Trophoblast cell (in vitro differentiated cells and primary cell): Measurements from ENCODE around the gene NRAS.

ENCODE experiments used
- DNase-seq, 2 donors: peaks; one replicate each; pipeline ENCODE4 v3.0.0-alpha.2; 2016
- H2AFZ ChIP-seq: 2 replicates; pipeline ENCODE4 v1.6.1; 2013; ENCODE audit warnings: low read length, moderate library complexity, mild to moderate bottlenecking; ENCODE audit not compliant: insufficient read depth, poor library complexity
- H2AK5ac ChIP-seq: 2 replicates; pipeline ENCODE4 v1.6.1; 2013; ENCODE audit warnings: mild to moderate bottlenecking, low read length
- H2BK120ac ChIP-seq: 2 replicates; pipeline ENCODE4 v1.6.1; 2013; ENCODE audit warnings: low read length, mild to moderate bottlenecking, moderate library complexity; ENCODE audit not compliant: insufficient read depth, poor library complexity
- H2BK12ac ChIP-seq: 2 replicates; pipeline ENCODE4 v1.6.1; 2013; ENCODE audit warnings: mild to moderate bottlenecking, low read length, moderate library complexity
- H2BK5ac ChIP-seq: 2 replicates; pipeline ENCODE4 v1.6.1; 2013; ENCODE audit warnings: low read length, low read depth, moderate library complexity, mild to moderate bottlenecking; ENCODE audit not compliant: poor library complexity
- H3K14ac ChIP-seq: 2 replicates; pipeline ENCODE4 v1.6.1; 2013; ENCODE audit warnings: mild to moderate bottlenecking, low read length
- H3K18ac ChIP-seq: 2 replicates; pipeline ENCODE4 v1.6.1; 2013; ENCODE audit warnings: mild to moderate bottlenecking, low read length
- H3K23ac ChIP-seq: 2 replicates; pipeline ENCODE4 v1.6.1; 2013; ENCODE audit warnings: low read length
- H3K27ac ChIP-seq: 2 replicates; pipeline ENCODE4 v1.5.1; 2013; ENCODE audit warnings: low read depth, mild to moderate bottlenecking, inconsistent platforms, low read length, moderate library complexity
- H3K27me3 ChIP-seq: 2 replicates; pipeline ENCODE4 v1.6.1; 2013; ENCODE audit warnings: inconsistent platforms, mild to moderate bottlenecking, low read length, moderate library complexity; ENCODE audit not compliant: insufficient read depth
- H3K36me3 ChIP-seq, 2 experiments: 1 replicate in 1 of 2; 2 replicates in 1 of 2; pipeline ENCODE4 v1.6.1; 2013; ENCODE audit warnings: low read length in 2 of 2, mild to moderate bottlenecking in 2 of 2, moderate library complexity in 1 of 2; ENCODE audit not compliant: insufficient read depth in 2 of 2, control insufficient read depth in 1 of 2
- H3K4ac ChIP-seq: 2 replicates; pipeline ENCODE4 v1.6.1; 2013; ENCODE audit warnings: low read depth, mild to moderate bottlenecking, low read length, moderate library complexity
- H3K4me1 ChIP-seq, 2 experiments: 1 replicate in 1 of 2; 2 replicates in 1 of 2; pipeline ENCODE4 v1.6.1; 2013; ENCODE audit warnings: low read length in 2 of 2, mild to moderate bottlenecking in 2 of 2, moderate library complexity in 1 of 2; ENCODE audit not compliant: insufficient read depth in 2 of 2, control insufficient read depth in 1 of 2
- H3K4me2 ChIP-seq: 2 replicates; pipeline ENCODE4 v1.6.1; 2013; ENCODE audit warnings: inconsistent platforms, mild to moderate bottlenecking, low read length, moderate library complexity
- H3K4me3 ChIP-seq: 2 replicates; pipeline ENCODE4 v1.5.1; 2013; ENCODE audit warnings: mild to moderate bottlenecking, low read depth, low read length, inconsistent platforms
- H3K79me1 ChIP-seq: one replicate; pipeline ENCODE4 v1.6.1; 2013; ENCODE audit warnings: low read length
- H3K79me2 ChIP-seq: 2 replicates; pipeline ENCODE4 v1.6.1; 2013; ENCODE audit warnings: low read length, mild to moderate bottlenecking; ENCODE audit not compliant: control insufficient read depth, insufficient read depth, poor library complexity
- H3K9ac ChIP-seq: 2 replicates; pipeline ENCODE4 v1.6.1; 2013; ENCODE audit warnings: mild to moderate bottlenecking, low read length
- H3K9me3 ChIP-seq: 2 replicates; pipeline ENCODE4 v1.6.1; 2013; ENCODE audit warnings: low read depth, mild to moderate bottlenecking, control low read depth, inconsistent platforms, low read length; ENCODE audit not compliant: insufficient read depth
- H4K12ac ChIP-seq: 2 replicates; pipeline ENCODE4 v1.6.1; 2013; ENCODE audit warnings: low read depth, mild to moderate bottlenecking, low read length, moderate library complexity
- H4K8ac ChIP-seq: 2 replicates; pipeline ENCODE4 v1.6.1; 2013; ENCODE audit warnings: low read depth, mild to moderate bottlenecking, low read length, moderate library complexity
- H4K91ac ChIP-seq: one replicate; pipeline ENCODE4 v1.6.1; 2013; ENCODE audit warnings: low read depth, mild to moderate bottlenecking, low read length, moderate library complexity
- whole genome bisulfite sequencing: extraction: QIAGEN DNeasy Blood & Tissue Kit; methylation state at CpG from one replicate; pipeline ENCODE4 v1.1.7; 2013; ENCODE audit warnings: missing lambda C conversion rate; ENCODE audit not compliant: insufficient read length, insufficient coverage; ENCODE audit errors: extremely low coverage; 5-methylcytosine and 5-hydroxymethylcytosine counted together

NRAS gene

GRCh38 chr1:114692947-114693346, 23.6 kb downstream of the NRAS start:
- H4K12ac ChIP-seq, result no peak overlapping the region
- H3K4me2 ChIP-seq, result no peak overlapping the region
- H3K4ac ChIP-seq, result no peak overlapping the region
- H3K27ac ChIP-seq, result no peak overlapping the region
- H3K23ac ChIP-seq, result no peak overlapping the region
- no peaks in the 10 kb centered on the region for H3K27me3 ChIP-seq
- H2BK120ac ChIP-seq, result no peak overlapping the region
- H2BK12ac ChIP-seq, result no peak overlapping the region
- no peaks in the 10 kb centered on the region for H3K9me3 ChIP-seq
- no peak for DNase-seq
- H3K4me3 ChIP-seq, result no peak overlapping the region
- H4K8ac ChIP-seq, result no peak overlapping the region
- H3K79me1 ChIP-seq, result no peaks in the 10 kb centered on the region
- H2AFZ ChIP-seq, result no peak overlapping the region
- no peak overlapping the region for H2BK5ac ChIP-seq
- no peak overlapping the region for H3K9ac ChIP-seq
- H3K36me3 ChIP-seq, result no peaks in the 10 kb centered on the region
- H3K79me2 ChIP-seq, result no peaks in the 10 kb centered on the region
- no peak overlapping the region for H3K14ac ChIP-seq
- no peak overlapping the region for H4K91ac ChIP-seq
- no peak overlapping the region for H3K18ac ChIP-seq
- H3K4me1 ChIP-seq, result no peaks in the 10 kb centered on the region
- no CpG with 5 or more reads among the region's 3 CpGs for WGBS
- H2AK5ac ChIP-seq, result no peak overlapping the region

GRCh38 chr1:114691061-114691460, 25.5 kb downstream of the NRAS start:
- Histone ChIP-seq H3K36me3 (no peaks in the 10 kb centered on the region), H3K79me2 (no peaks in the 10 kb centered on the region), H3K27me3 (no peaks in the 10 kb centered on the region), H2BK12ac (no peak overlapping the region), H3K4me3 (no peak overlapping the region), H3K18ac (no peak overlapping the region), H4K12ac (no peak overlapping the region), H3K9ac (no peak overlapping the region), H4K8ac (no peak overlapping the region), H3K79me1 (no peaks in the 10 kb centered on the region), H3K4me2 (no peak overlapping the region), H4K91ac (no peak overlapping the region), H3K14ac (no peak overlapping the region), H2AFZ (no peak overlapping the region), H3K9me3 (no peaks in the 10 kb centered on the region), H3K27ac (no peak overlapping the region), H2BK5ac (no peak overlapping the region), H2AK5ac (no peak overlapping the region), H3K4ac (no peak overlapping the region), H3K23ac (no peak overlapping the region), H3K4me1 (no peaks in the 10 kb centered on the region), H2BK120ac (no peak overlapping the region)
- DNase-seq, result no peak
- no CpG with 5 or more reads among the region's 2 CpGs for WGBS

GRCh38 chr1:114690148-114690547, 26.4 kb downstream of the NRAS start:
- no peaks in the 10 kb centered on the region for H3K79me1 ChIP-seq
- no peak overlapping the region for H3K4me3 ChIP-seq
- no peak overlapping the region for H3K4me2 ChIP-seq
- H2BK12ac ChIP-seq, result no peak overlapping the region
- no peak for DNase-seq
- no peak overlapping the region for H3K23ac ChIP-seq
- no peaks in the 10 kb centered on the region for H3K27me3 ChIP-seq
- no peak overlapping the region for H3K9ac ChIP-seq
- no peak overlapping the region for H3K14ac ChIP-seq
- H2AFZ ChIP-seq, result no peak overlapping the region
- H2AK5ac ChIP-seq, result no peak overlapping the region
- H3K9me3 ChIP-seq, result no peaks in the 10 kb centered on the region
- no peak overlapping the region for H2BK120ac ChIP-seq
- no peak overlapping the region for H2BK5ac ChIP-seq
- H3K27ac ChIP-seq, result no peak overlapping the region
- H3K4me1 ChIP-seq, result no peaks in the 10 kb centered on the region
- H4K91ac ChIP-seq, result no peak overlapping the region
- no peaks in the 10 kb centered on the region for H3K36me3 ChIP-seq
- WGBS, result no CpG with 5 or more reads among the region's 1 CpG
- H3K4ac ChIP-seq, result no peak overlapping the region
- no peaks in the 10 kb centered on the region for H3K79me2 ChIP-seq
- H3K18ac ChIP-seq, result no peak overlapping the region
- H4K12ac ChIP-seq, result no peak overlapping the region
- no peak overlapping the region for H4K8ac ChIP-seq

GRCh38 chr1:114688526-114688925, 28.0 kb downstream of the NRAS start:
- H3K36me3 ChIP-seq, result no peaks in the 10 kb centered on the region
- no peak overlapping the region for H2AFZ ChIP-seq
- H3K27me3 ChIP-seq, result no peaks in the 10 kb centered on the region
- H2BK12ac ChIP-seq, result no peak overlapping the region
- H4K12ac ChIP-seq, result no peak overlapping the region
- H3K79me2 ChIP-seq, result no peaks in the 10 kb centered on the region
- H2BK120ac ChIP-seq, result no peak overlapping the region
- no peak for DNase-seq
- no peak overlapping the region for H3K23ac ChIP-seq
- WGBS, result no CpG with 5 or more reads among the region's 4 CpGs
- no peaks in the 10 kb centered on the region for H3K9me3 ChIP-seq
- H3K27ac ChIP-seq, result no peak overlapping the region
- H4K91ac ChIP-seq, result no peak overlapping the region
- H3K4me3 ChIP-seq, result no peak overlapping the region
- no peak overlapping the region for H4K8ac ChIP-seq
- H3K14ac ChIP-seq, result no peak overlapping the region
- no peaks in the 10 kb centered on the region for H3K4me1 ChIP-seq
- no peak overlapping the region for H3K4ac ChIP-seq
- no peak overlapping the region for H3K9ac ChIP-seq
- H3K18ac ChIP-seq, result no peak overlapping the region
- H3K4me2 ChIP-seq, result no peak overlapping the region
- H2AK5ac ChIP-seq, result no peak overlapping the region
- no peaks in the 10 kb centered on the region for H3K79me1 ChIP-seq
- no peak overlapping the region for H2BK5ac ChIP-seq
